B cell (primary cell): ENCODE data around the gene ADCY10. TPM values are rescaled to one million over a fixed set of nuclear protein-coding genes. Genes with fewer than 3 reads are reported as not detected.
"Not testable (repeated sequence)": the region's sequence is repeated elsewhere in the genome, so short reads cannot be mapped to it uniquely, and the experiment has no call there.

Source experiments
- ATAC-seq: fragments of 200-7000 bp; cut with Tn5 transposase; one replicate; pipeline ENCODE4 v1.10.0; 2021; ENCODE audit warnings: low read depth, mild to moderate bottlenecking, moderate number of reproducible peaks, moderate library complexity
- CTCF ChIA-PET: fragments of 350-600 bp; sonication (Branson Sonifier 250); formaldehyde crosslinking; loops from one replicate; lab custom pipeline; 2021; ENCODE audit warnings: antibody characterized with exemption, inconsistent platforms; lab: Charles Lee
- POLR2A ChIA-PET: fragments of 350-600 bp; sonication (Branson Sonifier 250); formaldehyde crosslinking; loops from one replicate; lab custom pipeline; 2021; ENCODE audit warnings: antibody characterized with exemption; lab: Charles Lee
- DNase-seq: peaks from one replicate; pipeline ENCODE4 v3.0.0; 2013
- H2AFZ ChIP-seq: 2 replicates; pipeline ENCODE4 v1.6.1; 2012; ENCODE audit warnings: mild to moderate bottlenecking, low read depth, low read length; ENCODE audit not compliant: insufficient read depth, poor library complexity, severe bottlenecking
- H3K27ac ChIP-seq, 2 donors: 1 replicate in 1 of 2; 2 replicates in 1 of 2; pipeline ENCODE4 v1.5.1; 2012 to 2013; ENCODE audit warnings: low read length in 2 of 2, mild to moderate bottlenecking in 2 of 2, moderate library complexity in 1 of 2
- H3K27me3 ChIP-seq, 4 experiments: fragments of 200-600 bp in 1 of 4; sonication (generic) in 1 of 4; replicated peaks in 1 of 4; 1 replicate in 2 of 4; 2 replicates in 2 of 4; pipeline versions ENCODE4 v1.6.1 to v1.7.0; 2013 to 2016; ENCODE audit warnings: low read length in 3 of 4, mild to moderate bottlenecking in 2 of 4, mixed read lengths in 1 of 4, moderate library complexity in 1 of 4; ENCODE audit not compliant: insufficient read depth in 4 of 4, control insufficient read depth in 3 of 4; ENCODE audit errors: control extremely low read depth in 1 of 4
- H3K36me3 ChIP-seq, 2 experiments: replicated peaks in 1 of 2; 1 replicate in 1 of 2; 2 replicates in 1 of 2; pipeline versions ENCODE4 v1.6.1 to v1.7.1; 2013; ENCODE audit warnings: low read length in 1 of 2; ENCODE audit not compliant: insufficient read depth in 2 of 2, control insufficient read depth in 1 of 2; ENCODE audit errors: control extremely low read depth in 1 of 2, extremely low read depth in 1 of 2
- H3K4me1 ChIP-seq, 2 donors: fragments of 200-600 bp in 1 of 2; sonication (generic) in 1 of 2; 1 replicate in 1 of 2; 2 replicates in 1 of 2; pipeline versions ENCODE4 v1.5.1 to v1.6.1; 2013 to 2017; ENCODE audit warnings: low read length in 2 of 2; ENCODE audit not compliant: control insufficient read depth in 2 of 2, insufficient read depth in 2 of 2
- H3K4me2 ChIP-seq: replicated peaks from 2 replicates; pipeline ENCODE3; 2012; ENCODE audit warnings: mild to moderate bottlenecking, low read depth, low read length; ENCODE audit not compliant: poor library complexity, severe bottlenecking
- H3K4me3 ChIP-seq, 5 experiments: fragments of 200-600 bp in 1 of 5; sonication (generic) in 1 of 5; 1 replicate in 3 of 5; 2 replicates in 2 of 5; pipeline versions ENCODE4 v1.5.1 to v1.7.0; 2011 to 2016; ENCODE audit warnings: low read length in 4 of 5, mild to moderate bottlenecking in 4 of 5, low read depth in 2 of 5, control low read depth in 1 of 5, moderate library complexity in 1 of 5; ENCODE audit not compliant: insufficient read depth in 1 of 5; ENCODE audit errors: control extremely low read depth in 1 of 5, extremely low read depth in 1 of 5
- H3K79me2 ChIP-seq: fragments of 200-600 bp; sonication (generic); one replicate; pipeline ENCODE4 v1.6.0; 2016; ENCODE audit warnings: low read length; ENCODE audit not compliant: control insufficient read depth, insufficient read depth
- H3K9ac ChIP-seq: fragments of 200-600 bp; sonication (generic); 2 replicates; pipeline ENCODE4 v1.6.1; 2017; ENCODE audit warnings: mild to moderate bottlenecking, low read length, moderate library complexity
- H3K9me3 ChIP-seq, 3 donors: one replicate each; pipeline versions ENCODE4 v1.6.1 to v1.7.1; 2013; ENCODE audit warnings: low read length in 2 of 3; ENCODE audit not compliant: control insufficient read depth in 2 of 3, insufficient read depth in 1 of 3; ENCODE audit errors: control extremely low read depth in 1 of 3
- H4K20me1 ChIP-seq: 2 replicates; pipeline ENCODE4 v1.6.0; 2012; ENCODE audit warnings: mild to moderate bottlenecking, low read length; ENCODE audit not compliant: insufficient read depth, control insufficient read depth, poor library complexity, severe bottlenecking
- H3K27ac Mint-ChIP-seq: one replicate; pipeline ENCODE4 v1.8.0; 2021; ENCODE audit warnings: mixed read lengths
- H3K27me3 Mint-ChIP-seq: one replicate; pipeline ENCODE4 v1.8.0; 2021; ENCODE audit warnings: mixed read lengths
- H3K4me1 Mint-ChIP-seq: one replicate; pipeline ENCODE4 v1.8.0; 2021; ENCODE audit warnings: mixed read lengths
- H3K4me3 Mint-ChIP-seq: one replicate; pipeline ENCODE4 v1.8.0; 2021; ENCODE audit warnings: mixed read lengths
- H3K9me3 Mint-ChIP-seq: one replicate; pipeline ENCODE4 v1.8.0; 2022; ENCODE audit warnings: mixed read lengths; ENCODE audit not compliant: insufficient read depth
- CTCF ChIP-seq: fragments of 200-600 bp; IDR thresholded peaks from one replicate; pipeline ENCODE4 v1.8.0; 2022; ENCODE audit warnings: antibody characterized with exemption, mild to moderate bottlenecking
- EZH2 ChIP-seq: IDR thresholded peaks from 2 replicates; pipeline ENCODE4 v1.6.1; 2012; ENCODE audit warnings: borderline replicate concordance, low read depth, mild to moderate bottlenecking, moderate library complexity, low read length; ENCODE audit not compliant: insufficient read depth, poor library complexity, severe bottlenecking
- WGBS: methylation state at CpG from one replicate; pipeline ENCODE4 v1.1.5; 2013; ENCODE audit warnings: missing lambda C conversion rate; ENCODE audit not compliant: insufficient coverage; 5-methylcytosine and 5-hydroxymethylcytosine counted together
- intact Hi-C: fragments of 100-400 bp; cut with micrococcal nuclease; formaldehyde crosslinking; loops from one replicate; pipeline ENCODE4 v1.10.0; 2022
- polyA plus RNA-seq: library from polyadenylated mRNA; depleted of rRNA; stranded (reverse); fragments of >200 nt; gene quantifications from 2 replicates; pipeline ENCODE4 v1.2.3, GENCODE V29; 2012
- total RNA-seq, 2 donors: library from RNA; stranded (reverse); fragments of 120-200 nt in 1 of 2; gene quantifications; 1 replicate in 1 of 2; 2 replicates in 1 of 2; pipeline versions ENCODE4 v1.2.3 to v1.2.4, GENCODE V29; 2013 to 2022

ADCY10 gene
- total and polyA plus RNA-seq, 2 donors (not counting 1 experiment from before 2014, with no cell fraction given) = 0.15 TPM; not detected in 1

GRCh38 chr1:167832693-167833092 is 81.2 kb downstream of the ADCY10 start:
- peaks cover 8% of the 10 kb centered on the region for H3K27me3 Mint-ChIP-seq
- ATAC-seq (no peak), DNase-seq (no peak)
- Histone ChIP-seq H3K27ac (no peak overlapping the region), H3K9me3 (no peaks in the 10 kb centered on the region), H3K36me3 (no peaks in the 10 kb centered on the region), H2AFZ (no peak overlapping the region), H3K27me3 (peaks cover 0 to 3% (median 0%) of the 10 kb centered on the region in 4 experiments), H3K4me1 (no peaks in the 10 kb centered on the region), H3K79me2 (no peaks in the 10 kb centered on the region), H3K4me2 (no peak overlapping the region), H4K20me1 (no peaks in the 10 kb centered on the region), H3K9ac (no peak overlapping the region), H3K4me3 (no peak overlapping the region)
- no peak overlapping the region for H3K27ac Mint-ChIP-seq
- CTCF ChIA-PET = no interaction called here
- no peak overlapping the region for H3K4me3 Mint-ChIP-seq
- no peaks in the 10 kb centered on the region for H3K9me3 Mint-ChIP-seq
- H3K4me1 Mint-ChIP-seq = no peaks in the 10 kb centered on the region
- POLR2A ChIA-PET = no interaction called here
- TF ChIP-seq EZH2 = no peak
- TF ChIP-seq CTCF = no peak
- intact Hi-C loops = no loop called here
- 100% methylated on average over 2 of the region's 5 CpGs for WGBS

GRCh38 chr1:167830668-167831067 is 83.3 kb downstream of the ADCY10 start:
- ATAC-seq, H3K27me3 ChIP-seq, H3K4me2 ChIP-seq, H3K27ac ChIP-seq, H3K9me3 ChIP-seq, H3K36me3 ChIP-seq, POLR2A ChIA-PET, H3K4me3 Mint-ChIP-seq, H3K27ac Mint-ChIP-seq, DNase-seq, H3K79me2 ChIP-seq, H3K9me3 Mint-ChIP-seq, H3K4me3 ChIP-seq, intact Hi-C loops, H3K9ac ChIP-seq, H3K4me1 Mint-ChIP-seq, H3K27me3 Mint-ChIP-seq, H2AFZ ChIP-seq, H4K20me1 ChIP-seq, H3K4me1 ChIP-seq, CTCF ChIA-PET: not testable (repeated sequence)
- 90% methylated on average over 3 of the region's 5 CpGs for WGBS
